K562 (cell line): Measurements from ENCODE around the gene LTA. TPM values are rescaled to one million over a fixed set of nuclear protein-coding genes. Genes with fewer than 3 reads are reported as not detected.

ENCODE experiments used
- ATAC-seq: fragments of 200-7000 bp; cut with Tn5 transposase; 3 replicates; pipeline ENCODE4 v1.9.1; 2020; ENCODE audit warnings: moderate library complexity
- Bru-seq: library from RNA; stranded (reverse); fragments of 400-500 nt; gene quantifications from one replicate; lab custom pipeline; 2021; lab: Mats Ljungman, UMichigan
- BruChase-seq, 2 experiments: library from RNA; stranded (reverse); fragments of 400-500 nt; gene quantifications; one replicate each; lab custom pipeline; 2021; lab: Mats Ljungman, UMichigan
- BruUV-seq: library from RNA; stranded (reverse); fragments of 400-500 nt; replicated peaks from 2 replicates; lab custom pipeline; 2021; lab: Mats Ljungman, UMichigan
- CTCF ChIA-PET: fragments of 300-600 bp; formaldehyde crosslinking; extraction: SDS; loops from one replicate; lab custom pipeline; 2021; ENCODE audit warnings: low intra/inter-chr PET ratio; lab: Yijun Ruan, JAX
- POLR2A ChIA-PET: fragments of 300-600, 350-650 bp; sonication (Branson Sonifier 250); formaldehyde crosslinking; extraction: SDS; loops from one replicate; lab custom pipeline; 2021; ENCODE audit warnings: antibody characterized with exemption, inconsistent platforms; lab: Yijun Ruan, JAX
- DNase-seq, 4 experiments: peaks; one replicate each; pipeline versions ENCODE4 v3.0.0 to v3.0.0-alpha.2; 2011 to 2018; ENCODE audit warnings: low spot score in 3 of 4, mixed read lengths in 3 of 4; ENCODE audit errors: extremely low read depth in 1 of 4
- FAIRE-seq: peaks from 2 replicates; lab custom pipeline; 2011; peaks lifted over from hg19 to GRCh38; lab: Jason Lieb, UNC
- H2AFZ ChIP-seq: 2 replicates; pipeline ENCODE4 v1.6.0; 2011; ENCODE audit warnings: low read depth, low read length, control low read depth, inconsistent platforms
- H3K27ac ChIP-seq: fragments of 200-600 bp; 3 replicates; pipeline ENCODE4 v1.8.0; 2011; ENCODE audit warnings: low read depth, mild to moderate bottlenecking, control low read depth, inconsistent platforms, low read length, moderate library complexity, mixed read lengths; ENCODE audit errors: extremely low read depth
- H3K27me3 ChIP-seq, 2 experiments: fragments of 300-600 bp in 1 of 2; 2 replicates in 1 of 2; 3 replicates in 1 of 2; pipeline versions ENCODE4 v1.6.0 to v1.8.0; 2011; ENCODE audit warnings: inconsistent platforms in 2 of 2, low read length in 2 of 2, mild to moderate bottlenecking in 1 of 2, mixed read lengths in 1 of 2, moderate library complexity in 1 of 2; ENCODE audit not compliant: control insufficient read depth in 2 of 2, insufficient read depth in 2 of 2
- H3K36me3 ChIP-seq: fragments of 300-600 bp; 3 replicates; pipeline ENCODE4 v1.8.0; 2011; ENCODE audit warnings: mild to moderate bottlenecking, low read length, inconsistent platforms; ENCODE audit not compliant: control insufficient read depth, insufficient read depth
- H3K4me1 ChIP-seq, 2 experiments: fragments of 200-600 bp in 1 of 2; replicated peaks in 1 of 2; 2 replicates in 1 of 2; 3 replicates in 1 of 2; pipeline versions ENCODE4 v1.5.1 to v1.8.0; 2011; ENCODE audit warnings: inconsistent platforms in 2 of 2, low read length in 2 of 2, mild to moderate bottlenecking in 1 of 2, mixed read lengths in 1 of 2, moderate library complexity in 1 of 2; ENCODE audit not compliant: control insufficient read depth in 2 of 2, insufficient read depth in 2 of 2
- H3K4me2 ChIP-seq: 2 replicates; pipeline ENCODE4 v1.6.1; 2011; ENCODE audit warnings: low read length, control low read depth, inconsistent platforms, mixed read lengths; ENCODE audit not compliant: insufficient read depth
- H3K4me3 ChIP-seq: fragments of 200-600 bp; sonication (generic), shearing (Covaris generic); 2 replicates; pipeline ENCODE4 v1.5.1; 2016; ENCODE audit warnings: control low read depth, inconsistent platforms
- H3K79me2 ChIP-seq: fragments of 200-600 bp; 3 replicates; pipeline ENCODE4 v1.8.0; 2011; ENCODE audit warnings: low read length, inconsistent platforms; ENCODE audit not compliant: control insufficient read depth, insufficient read depth
- H3K9ac ChIP-seq, 2 experiments: 2 replicates each; pipeline versions ENCODE4 v1.6.0 to v1.6.1; 2011; ENCODE audit warnings: low read depth in 2 of 2, low read length in 2 of 2, control low read depth in 1 of 2, inconsistent platforms in 1 of 2, mild to moderate bottlenecking in 1 of 2, mixed read lengths in 1 of 2; ENCODE audit not compliant: insufficient read depth in 1 of 2
- H3K9me1 ChIP-seq: one replicate; pipeline ENCODE4 v1.6.0; 2011; ENCODE audit warnings: inconsistent platforms, mild to moderate bottlenecking, low read length, moderate library complexity; ENCODE audit not compliant: control insufficient read depth, insufficient read depth
- H3K9me3 ChIP-seq: replicated peaks from 2 replicates; pipeline ENCODE4 v1.5.1; 2011; ENCODE audit warnings: low read depth, low read length, inconsistent platforms; ENCODE audit not compliant: control insufficient read depth, insufficient read depth
- H4K20me1 ChIP-seq: replicated peaks from 2 replicates; pipeline ENCODE4 v1.6.1; 2011; ENCODE audit warnings: low read length, inconsistent platforms, mixed read lengths; ENCODE audit not compliant: control insufficient read depth, insufficient read depth
- IFI16 ChIP-seq: fragments of 250-450 bp; sonication (Bioruptor Pico); IDR thresholded peaks from 2 replicates; pipeline ENCODE4 v2.1.2; 2022; ENCODE audit warnings: mild to moderate bottlenecking, inconsistent platforms
- IRF2 ChIP-seq: sonication (generic); formaldehyde crosslinking; IDR thresholded peaks from 2 replicates; pipeline ENCODE4 v1.8.1; 2022; ENCODE audit warnings: mild to moderate bottlenecking, missing genetic modification reagents
- NFIX ChIP-seq: fragments of 250-450 bp; sonication (Bioruptor Pico); IDR thresholded peaks from 2 replicates; pipeline ENCODE4 v1.4.0; 2020; ENCODE audit warnings: low read depth, mild to moderate bottlenecking, moderate library complexity
- ZNF3 ChIP-seq: fragments of 250-450 bp; sonication (Bioruptor Pico); IDR thresholded peaks from 2 replicates; pipeline ENCODE4 v1.5.0; 2021; ENCODE audit warnings: mild to moderate bottlenecking, moderate library complexity
- WGBS: fragments of 100-300 bp; shearing (Covaris generic); methylation state at CpG from one replicate; pipeline ENCODE4 v1.1.6; 2016; ENCODE audit warnings: low coverage, mixed read lengths; ENCODE audit not compliant: insufficient coverage; ENCODE audit errors: missing lambda C conversion rate; 5-methylcytosine and 5-hydroxymethylcytosine counted together
- in situ Hi-C: fragments of 300-500 bp; cut with MboI; formaldehyde crosslinking; loops from 4 replicates; pipeline ENCODE4 v1.15.0; 2018; ENCODE audit warnings: inconsistent platforms, mixed read lengths
- intact Hi-C: fragments of 100-400 bp; cut with micrococcal nuclease; formaldehyde crosslinking; loops from 2 replicates; pipeline ENCODE4 v1.14.2; 2022
- long read RNA-seq, 3 experiments: library from polyadenylated mRNA in 2 of 3; library from RNA in 1 of 3; unstranded in 2 of 3; stranded (forward) in 1 of 3; transcript quantifications; one replicate each; pipeline ENCODE4 v2.0.0, GENCODE V29; 2019 to 2022
- polyA minus RNA-seq, 3 experiments: library from RNA; depleted of rRNA, polyadenylated mRNA; stranded (reverse); fragments of >200 nt; gene quantifications; 2 replicates each; pipeline ENCODE4 v1.2.3, GENCODE V29; 2011
- polyA plus RNA-seq, 8 experiments: library from polyadenylated mRNA; depleted of rRNA in 4 of 8; stranded (reverse) in 5 of 8; unstranded in 3 of 8; fragments of >200 nt; fragmentation: Nextera tagmentation in 2 of 8; fragmentation: Illumina TruSeq in 1 of 8; extraction: Ambion mirVana in 2 of 8; extraction: Trizol in 1 of 8; gene quantifications; 2 replicates each; pipeline versions ENCODE4 v1.2.1 to v1.2.3, GENCODE V29; 2011 to 2014; ENCODE audit warnings: inconsistent platforms in 1 of 8, missing spikeins in 1 of 8
- total RNA-seq, 7 experiments: library from RNA; depleted of rRNA in 6 of 7; stranded (reverse); fragments of >200 nt in 6 of 7; fragmentation: Illumina TruSeq in 2 of 7; extraction: Trizol in 2 of 7; gene quantifications; 2 replicates each; pipeline versions ENCODE4 v1.2.1 to v1.2.3, GENCODE V29; 2011 to 2021; ENCODE audit warnings: low replicate concordance in 1 of 7
- TF ChIP-seq, protein P1 (sequence below): fragments of 450-650 bp; formaldehyde crosslinking; IDR thresholded peaks from 2 replicates; pipeline ENCODE4 v1.4.0; 2022; ENCODE audit warnings: missing genetic modification characterization
- TF ChIP-seq, protein P2 (sequence below): fragments of 450-650 bp; IDR thresholded peaks from 2 replicates; pipeline ENCODE4 v1.6.1; 2017; ENCODE audit warnings: mild to moderate bottlenecking, moderate library complexity
- TF ChIP-seq, protein P3 (sequence below): fragments of 250-450 bp; sonication (Bioruptor Pico); IDR thresholded peaks from 2 replicates; pipeline ENCODE4 v1.8.0; 2022; ENCODE audit warnings: moderate library complexity, mild to moderate bottlenecking, inconsistent platforms
- TF ChIP-seq, protein P4 (sequence below): fragments of 250-450 bp; sonication (Bioruptor Pico); IDR thresholded peaks from 2 replicates; pipeline ENCODE4 v1.8.0; 2022; ENCODE audit warnings: inconsistent platforms
- TF ChIP-seq, protein P5 (sequence below): fragments of 450-650 bp; formaldehyde crosslinking; IDR thresholded peaks from 2 replicates; pipeline ENCODE4 v1.4.0; 2020; ENCODE audit warnings: mild to moderate bottlenecking, moderate library complexity

LTA gene, protein sequence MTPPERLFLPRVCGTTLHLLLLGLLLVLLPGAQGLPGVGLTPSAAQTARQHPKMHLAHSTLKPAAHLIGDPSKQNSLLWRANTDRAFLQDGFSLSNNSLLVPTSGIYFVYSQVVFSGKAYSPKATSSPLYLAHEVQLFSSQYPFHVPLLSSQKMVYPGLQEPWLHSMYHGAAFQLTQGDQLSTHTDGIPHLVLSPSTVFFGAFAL
- total RNA-seq (2011; cell fraction: chromatin; rRNA removed; ENCODE audit: low replicate concordance) = not detected in 2 replicates
- not detected in 2 replicates for total RNA-seq (2011; cell fraction: nucleolus; rRNA removed)
- not detected in 2 replicates for total RNA-seq (2011; cell fraction: nucleoplasm; rRNA removed)
- not detected in 2 replicates for total RNA-seq (2014; rRNA removed)
- total RNA-seq (2014; rRNA removed; fragmentation: Illumina TruSeq; extraction: Trizol) = not detected in 2 replicates
- total RNA-seq (2015; rRNA removed; fragmentation: Illumina TruSeq; extraction: Trizol) = not detected in 2 replicates
- total RNA-seq (2021) = 0.80 and 0.87 TPM in 2 replicates
- polyA plus RNA-seq (2011; rRNA removed) = not detected in 2 replicates
- polyA plus RNA-seq (2011; cell fraction: cytosol; rRNA removed) = not detected in 2 replicates
- polyA plus RNA-seq (2011; cell fraction: nucleus; rRNA removed) = 0.07 and 0.11 TPM in 2 replicates
- polyA plus RNA-seq (2012) = 0.17 TPM in 1 of 2 replicates, not detected in the other
- polyA plus RNA-seq (2014; fragmentation: Illumina TruSeq; extraction: Trizol) = not detected in 2 replicates
- not detected for polyA plus RNA-seq (2014; fragmentation: Nextera tagmentation; extraction: Ambion mirVana)
- not detected in 2 replicates for polyA plus RNA-seq (2014; rRNA removed)
- not detected in 2 replicates for polyA minus RNA-seq (2011; rRNA and poly(A)+ RNA removed)
- polyA minus RNA-seq (2011; cell fraction: cytosol; rRNA and poly(A)+ RNA removed) = not detected in 2 replicates
- polyA minus RNA-seq (2011; cell fraction: nucleus; rRNA and poly(A)+ RNA removed) = not detected in 2 replicates
- Bru-seq, nascent RNA = percentile 18 among the genes with signal in this experiment
- BruChase-seq, experiment 1, labeled RNA remaining after a 2-hour chase = not detected
- BruChase-seq, experiment 2, labeled RNA remaining after a 6-hour chase = percentile 31 among the genes with signal in this experiment
- long read RNA-seq, experiment 1 = 0 reads
- long read RNA-seq, experiment 2 = 0 reads
- long read RNA-seq, experiment 3 = 0 reads

DNA sequence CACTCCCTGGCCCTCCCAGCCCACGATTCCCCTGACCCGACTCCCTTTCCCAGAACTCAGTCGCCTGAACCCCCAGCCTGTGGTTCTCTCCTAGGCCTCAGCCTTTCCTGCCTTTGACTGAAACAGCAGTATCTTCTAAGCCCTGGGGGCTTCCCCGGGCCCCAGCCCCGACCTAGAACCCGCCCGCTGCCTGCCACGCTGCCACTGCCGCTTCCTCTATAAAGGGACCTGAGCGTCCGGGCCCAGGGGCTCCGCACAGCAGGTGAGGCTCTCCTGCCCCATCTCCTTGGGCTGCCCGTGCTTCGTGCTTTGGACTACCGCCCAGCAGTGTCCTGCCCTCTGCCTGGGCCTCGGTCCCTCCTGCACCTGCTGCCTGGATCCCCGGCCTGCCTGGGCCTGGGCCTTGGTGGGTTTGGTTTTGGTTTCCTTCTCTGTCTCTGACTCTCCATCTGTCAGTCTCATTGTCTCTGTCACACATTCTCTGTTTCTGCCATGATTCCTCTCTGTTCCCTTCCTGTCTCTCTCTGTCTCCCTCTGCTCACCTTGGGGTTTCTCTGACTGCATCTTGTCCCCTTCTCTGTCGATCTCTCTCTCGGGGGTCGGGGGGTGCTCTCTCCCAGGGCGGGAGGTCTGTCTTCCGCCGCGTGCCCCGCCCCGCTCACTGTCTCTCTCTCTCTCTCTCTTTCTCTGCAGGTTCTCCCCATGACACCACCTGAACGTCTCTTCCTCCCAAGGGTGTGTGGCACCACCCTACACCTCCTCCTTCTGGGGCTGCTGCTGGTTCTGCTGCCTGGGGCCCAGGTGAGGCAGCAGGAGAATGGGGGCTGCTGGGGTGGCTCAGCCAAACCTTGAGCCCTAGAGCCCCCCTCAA lies at the start of gene LTA:
Gene LTA (plus strand): TSS at position 249 of the 871 bp plus-strand sequence. CDS start 454 bp downstream, at position 703.
- peaks cover 0 to 24% of the 10 kb centered on the region in 2 experiments; a peak in 2 of 5 replicates for H3K4me1 ChIP-seq
- no peaks in the 10 kb centered on the region for H4K20me1 ChIP-seq
- DNase-seq (no peak), ATAC-seq (peak; percentile 13; the same call in 1 of the 3 replicates), FAIRE-seq (no peak)
- no peak within 1 kb of the TSS for H3K4me3 ChIP-seq
- WGBS = 41% methylated on average over 26 of the region's 27 CpGs
- H3K27me3 ChIP-seq = no peaks in the 10 kb centered on the region
- no peak within 1 kb of the TSS for H2AFZ ChIP-seq
- no peaks in the 10 kb centered on the region for H3K9me1 ChIP-seq
- H3K36me3 ChIP-seq = no peaks in the 10 kb centered on the region
- in situ Hi-C loops = no loop called here
- H3K79me2 ChIP-seq = no peaks in the 10 kb centered on the region
- no peaks in the 10 kb centered on the region for H3K9me3 ChIP-seq
- no peak within 1 kb of the TSS for H3K4me2 ChIP-seq
- CTCF ChIA-PET = no interaction called here
- BruUV-seq = no TSS peak
- H3K9ac ChIP-seq = peak within 1 kb of the TSS in 1 of 2 experiments; percentile 40; a peak in 2 of 4 replicates
- intact Hi-C loops = no loop called here
- POLR2A ChIA-PET = interaction anchor here (1.1 to 2.0 kb wide), 2 partner anchors 9 to 14 kb away, joined by 4 to 8 read pairs; partner anchors contain the start of gene LST1
- no peak within 1 kb of the TSS for H3K27ac ChIP-seq
- TF ChIP-seq, protein P1, sequence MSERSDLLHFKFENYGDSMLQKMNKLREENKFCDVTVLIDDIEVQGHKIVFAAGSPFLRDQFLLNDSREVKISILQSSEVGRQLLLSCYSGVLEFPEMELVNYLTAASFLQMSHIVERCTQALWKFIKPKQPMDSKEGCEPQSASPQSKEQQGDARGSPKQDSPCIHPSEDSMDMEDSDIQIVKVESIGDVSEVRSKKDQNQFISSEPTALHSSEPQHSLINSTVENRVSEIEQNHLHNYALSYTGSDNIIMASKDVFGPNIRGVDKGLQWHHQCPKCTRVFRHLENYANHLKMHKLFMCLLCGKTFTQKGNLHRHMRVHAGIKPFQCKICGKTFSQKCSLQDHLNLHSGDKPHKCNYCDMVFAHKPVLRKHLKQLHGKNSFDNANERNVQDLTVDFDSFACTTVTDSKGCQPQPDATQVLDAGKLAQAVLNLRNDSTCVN (CRISPR knock-in tag) = no peak
- TF ChIP-seq IRF2 (CRISPR knock-in tag) (no peak), ZNF3 (no peak), IFI16 (CRISPR knock-in tag) (no peak), NFIX (no peak)
- TF ChIP-seq, protein P2, sequence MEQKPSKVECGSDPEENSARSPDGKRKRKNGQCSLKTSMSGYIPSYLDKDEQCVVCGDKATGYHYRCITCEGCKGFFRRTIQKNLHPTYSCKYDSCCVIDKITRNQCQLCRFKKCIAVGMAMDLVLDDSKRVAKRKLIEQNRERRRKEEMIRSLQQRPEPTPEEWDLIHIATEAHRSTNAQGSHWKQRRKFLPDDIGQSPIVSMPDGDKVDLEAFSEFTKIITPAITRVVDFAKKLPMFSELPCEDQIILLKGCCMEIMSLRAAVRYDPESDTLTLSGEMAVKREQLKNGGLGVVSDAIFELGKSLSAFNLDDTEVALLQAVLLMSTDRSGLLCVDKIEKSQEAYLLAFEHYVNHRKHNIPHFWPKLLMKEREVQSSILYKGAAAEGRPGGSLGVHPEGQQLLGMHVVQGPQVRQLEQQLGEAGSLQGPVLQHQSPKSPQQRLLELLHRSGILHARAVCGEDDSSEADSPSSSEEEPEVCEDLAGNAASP = no peak
- TF ChIP-seq, protein P3, sequence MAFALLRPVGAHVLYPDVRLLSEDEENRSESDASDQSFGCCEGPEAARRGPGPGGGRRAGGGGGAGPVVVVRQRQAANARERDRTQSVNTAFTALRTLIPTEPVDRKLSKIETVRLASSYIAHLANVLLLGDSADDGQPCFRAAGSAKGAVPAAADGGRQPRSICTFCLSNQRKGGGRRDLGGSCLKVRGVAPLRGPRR (CRISPR knock-in tag) = no peak
- TF ChIP-seq, protein P4, sequence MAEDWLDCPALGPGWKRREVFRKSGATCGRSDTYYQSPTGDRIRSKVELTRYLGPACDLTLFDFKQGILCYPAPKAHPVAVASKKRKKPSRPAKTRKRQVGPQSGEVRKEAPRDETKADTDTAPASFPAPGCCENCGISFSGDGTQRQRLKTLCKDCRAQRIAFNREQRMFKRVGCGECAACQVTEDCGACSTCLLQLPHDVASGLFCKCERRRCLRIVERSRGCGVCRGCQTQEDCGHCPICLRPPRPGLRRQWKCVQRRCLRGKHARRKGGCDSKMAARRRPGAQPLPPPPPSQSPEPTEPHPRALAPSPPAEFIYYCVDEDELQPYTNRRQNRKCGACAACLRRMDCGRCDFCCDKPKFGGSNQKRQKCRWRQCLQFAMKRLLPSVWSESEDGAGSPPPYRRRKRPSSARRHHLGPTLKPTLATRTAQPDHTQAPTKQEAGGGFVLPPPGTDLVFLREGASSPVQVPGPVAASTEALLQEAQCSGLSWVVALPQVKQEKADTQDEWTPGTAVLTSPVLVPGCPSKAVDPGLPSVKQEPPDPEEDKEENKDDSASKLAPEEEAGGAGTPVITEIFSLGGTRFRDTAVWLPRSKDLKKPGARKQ (CRISPR knock-in tag) = no peak
- TF ChIP-seq, protein P5, sequence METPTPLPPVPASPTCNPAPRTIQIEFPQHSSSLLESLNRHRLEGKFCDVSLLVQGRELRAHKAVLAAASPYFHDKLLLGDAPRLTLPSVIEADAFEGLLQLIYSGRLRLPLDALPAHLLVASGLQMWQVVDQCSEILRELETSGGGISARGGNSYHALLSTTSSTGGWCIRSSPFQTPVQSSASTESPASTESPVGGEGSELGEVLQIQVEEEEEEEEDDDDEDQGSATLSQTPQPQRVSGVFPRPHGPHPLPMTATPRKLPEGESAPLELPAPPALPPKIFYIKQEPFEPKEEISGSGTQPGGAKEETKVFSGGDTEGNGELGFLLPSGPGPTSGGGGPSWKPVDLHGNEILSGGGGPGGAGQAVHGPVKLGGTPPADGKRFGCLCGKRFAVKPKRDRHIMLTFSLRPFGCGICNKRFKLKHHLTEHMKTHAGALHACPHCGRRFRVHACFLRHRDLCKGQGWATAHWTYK (CRISPR knock-in tag) = no peak
